Prostate gland (tissue), 2 donors: ENCODE data around the gene ERP44.

Source experiments
- CTCF ChIP-seq, 4 experiments: fragments of 200-600 bp in 2 of 4; fragments of 450-650 bp in 2 of 4; sonication (generic) in 2 of 4; IDR thresholded peaks; 1 replicate in 3 of 4; 2 replicates in 1 of 4; pipeline ENCODE4 v1.5.1; 2016 to 2019; ENCODE audit warnings: antibody characterized with exemption in 4 of 4, mild to moderate bottlenecking in 2 of 4, moderate library complexity in 2 of 4
- POLR2A ChIP-seq: fragments of 450-650 bp; IDR thresholded peaks from one replicate; pipeline ENCODE4 v1.6.1; 2016; ENCODE audit warnings: antibody characterized with exemption, mild to moderate bottlenecking

DNA sequence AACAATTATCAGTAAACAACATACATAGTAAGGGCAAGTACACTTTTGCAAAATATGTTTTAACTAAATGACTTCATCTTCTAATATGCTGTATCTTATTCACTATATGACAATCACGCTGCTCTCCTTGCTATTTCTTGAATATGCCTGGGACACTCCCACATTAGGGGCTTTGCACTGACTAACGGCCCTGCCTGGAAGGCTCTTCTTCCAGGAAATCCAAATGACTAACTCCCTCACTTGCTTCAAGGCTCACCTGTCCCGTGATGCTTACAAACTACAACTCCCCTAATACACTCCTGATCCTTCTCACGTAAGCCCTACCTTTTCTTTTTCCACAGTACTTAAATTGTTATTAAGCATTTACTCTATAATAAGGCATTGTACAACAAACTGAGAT is 10.6 kb downstream of the ERP44 start:
- TF ChIP-seq POLR2A = no peak
- TF ChIP-seq CTCF (IDR thresholded peaks at IDR 0.05) = no peak
